Neural cell (in vitro differentiated cells): ENCODE measurements around the gene FNDC10. TPM values are rescaled to one million over a fixed set of nuclear protein-coding genes. Genes with fewer than 3 reads are reported as not detected.

Source experiments
- H2AFZ ChIP-seq: fragments of 200-600, 300-800 bp; sonication (generic), shearing (Covaris generic); 2 replicates; pipeline ENCODE4 v1.6.0; 2014; ENCODE audit warnings: low read depth, mild to moderate bottlenecking, antibody characterized with exemption, low read length, moderate library complexity
- H3F3A ChIP-seq: fragments of 200-600 bp; shearing (Covaris generic); 2 replicates; pipeline ENCODE4 v1.6.1; 2016; ENCODE audit warnings: mild to moderate bottlenecking, moderate library complexity, mixed read lengths, antibody characterized with exemption, low read length; ENCODE audit not compliant: insufficient read depth, poor library complexity, severe bottlenecking
- H3K27ac ChIP-seq: fragments of 200-600, 300-800 bp; sonication (generic), shearing (Covaris generic); 2 replicates; pipeline ENCODE4 v1.5.1; 2014; ENCODE audit warnings: mild to moderate bottlenecking, low read length, moderate library complexity
- H3K27me3 ChIP-seq: fragments of 300-800, 200-600 bp; sonication (generic), shearing (Covaris generic); 2 replicates; pipeline ENCODE4 v1.6.0; 2014; ENCODE audit warnings: mild to moderate bottlenecking, low read depth, low read length, moderate library complexity; ENCODE audit not compliant: insufficient read depth
- H3K36me3 ChIP-seq: fragments of 300-800, 200-600 bp; sonication (generic), shearing (Covaris generic); 2 replicates; pipeline ENCODE4 v1.5.1; 2014; ENCODE audit warnings: mild to moderate bottlenecking, antibody characterized with exemption, low read length, moderate library complexity; ENCODE audit not compliant: insufficient read depth
- H3K4me2 ChIP-seq: fragments of 300-800, 200-600 bp; sonication (generic), shearing (Covaris generic); 2 replicates; pipeline ENCODE4 v1.6.0; 2014; ENCODE audit warnings: mild to moderate bottlenecking, low read length
- H3K4me3 ChIP-seq: fragments of 300-800, 200-600 bp; sonication (generic), shearing (Covaris generic); 2 replicates; pipeline ENCODE4 v1.5.1; 2014; ENCODE audit warnings: mild to moderate bottlenecking, low read length, moderate library complexity
- H3K79me2 ChIP-seq: fragments of 200-600 bp; shearing (Covaris generic); replicated peaks from 2 replicates; pipeline ENCODE4 v1.6.0; 2014; ENCODE audit warnings: mild to moderate bottlenecking, low read length, moderate library complexity; ENCODE audit not compliant: insufficient read depth
- H3K9ac ChIP-seq: fragments of 300-800, 200-600 bp; sonication (generic), shearing (Covaris generic); 2 replicates; pipeline ENCODE4 v1.6.1; 2016; ENCODE audit warnings: mild to moderate bottlenecking, low read length, mixed read lengths
- H3K9me2 ChIP-seq: fragments of 200-600 bp; shearing (Covaris generic); 2 replicates; pipeline ENCODE4 v1.6.1; 2016; ENCODE audit warnings: mild to moderate bottlenecking, low read length, mixed read lengths; ENCODE audit not compliant: insufficient read depth
- H3K9me3 ChIP-seq: fragments of 200-600, 300-800 bp; sonication (generic), shearing (Covaris generic); 2 replicates; pipeline ENCODE4 v1.6.1; 2016; ENCODE audit warnings: mild to moderate bottlenecking, mixed run types, low read length, moderate library complexity, mixed read lengths
- H4K20me1 ChIP-seq: fragments of 200-600 bp; shearing (Covaris generic); 2 replicates; pipeline ENCODE4 v1.6.1; 2016; ENCODE audit warnings: mild to moderate bottlenecking, mixed run types; ENCODE audit not compliant: insufficient read depth
- CTCF ChIP-seq: fragments of 450-650 bp; IDR thresholded peaks from 2 replicates; pipeline ENCODE4 v1.5.1; 2014; ENCODE audit warnings: antibody characterized with exemption, mild to moderate bottlenecking, moderate library complexity; ENCODE audit not compliant: poor library complexity, severe bottlenecking
- EP300 ChIP-seq: fragments of 450-650 bp; conservative IDR thresholded peaks from 2 replicates; pipeline ENCODE4 v1.6.1; 2014; ENCODE audit warnings: antibody characterized with exemption, mild to moderate bottlenecking, moderate library complexity; ENCODE audit not compliant: poor library complexity, severe bottlenecking
- EZH2 ChIP-seq: fragments of 200-600, 300-800 bp; shearing (Covaris generic), sonication (generic); IDR thresholded peaks from 2 replicates; pipeline ENCODE4 v1.6.1; 2014; ENCODE audit warnings: antibody characterized with exemption, low read length, borderline replicate concordance, mild to moderate bottlenecking; ENCODE audit not compliant: insufficient read depth, poor library complexity, severe bottlenecking
- MXI1 ChIP-seq: fragments of 450-650 bp; conservative IDR thresholded peaks from 2 replicates; pipeline ENCODE4 v1.6.1; 2014; ENCODE audit warnings: antibody characterized with exemption, mild to moderate bottlenecking; ENCODE audit not compliant: poor library complexity, severe bottlenecking
- POLR2AphosphoS5 ChIP-seq: IDR thresholded peaks from 2 replicates; pipeline ENCODE4 v1.6.1; 2012
- RAD21 ChIP-seq: fragments of 450-650 bp; conservative IDR thresholded peaks from 2 replicates; pipeline ENCODE4 v1.6.1; 2014; ENCODE audit warnings: antibody characterized with exemption, mild to moderate bottlenecking, moderate library complexity
- SMC3 ChIP-seq: fragments of 450-650 bp; conservative IDR thresholded peaks from 2 replicates; pipeline ENCODE4 v1.6.1; 2014; ENCODE audit warnings: antibody characterized with exemption, mild to moderate bottlenecking, moderate library complexity; ENCODE audit not compliant: poor library complexity
- TAF1 ChIP-seq: IDR thresholded peaks from 2 replicates; pipeline ENCODE4 v1.6.1; 2012; ENCODE audit warnings: low read depth
- polyA plus RNA-seq: library from polyadenylated mRNA; depleted of rRNA; stranded (reverse); fragments of >200 nt; gene quantifications from 2 replicates; pipeline ENCODE4 v1.2.3, GENCODE V29; 2014
- TF ChIP-seq, protein P1 (sequence below): IDR thresholded peaks from 2 replicates; pipeline ENCODE4 v1.6.1; 2012; ENCODE audit warnings: borderline replicate concordance

FNDC10 gene
- polyA plus RNA-seq, 1 donor from 2014 or later: 4.5 TPM

GRCh38 chr1:1603671-1604373 lies 3.9 kb upstream of the FNDC10 start:
- TF ChIP-seq SMC3 (no peak), RAD21 (no peak), CTCF (no peak), EP300 (no peak), TAF1 (no peak), MXI1 (no peak), POLR2AphosphoS5 (no peak), EZH2 (no peak)
- TF ChIP-seq, protein P1, sequence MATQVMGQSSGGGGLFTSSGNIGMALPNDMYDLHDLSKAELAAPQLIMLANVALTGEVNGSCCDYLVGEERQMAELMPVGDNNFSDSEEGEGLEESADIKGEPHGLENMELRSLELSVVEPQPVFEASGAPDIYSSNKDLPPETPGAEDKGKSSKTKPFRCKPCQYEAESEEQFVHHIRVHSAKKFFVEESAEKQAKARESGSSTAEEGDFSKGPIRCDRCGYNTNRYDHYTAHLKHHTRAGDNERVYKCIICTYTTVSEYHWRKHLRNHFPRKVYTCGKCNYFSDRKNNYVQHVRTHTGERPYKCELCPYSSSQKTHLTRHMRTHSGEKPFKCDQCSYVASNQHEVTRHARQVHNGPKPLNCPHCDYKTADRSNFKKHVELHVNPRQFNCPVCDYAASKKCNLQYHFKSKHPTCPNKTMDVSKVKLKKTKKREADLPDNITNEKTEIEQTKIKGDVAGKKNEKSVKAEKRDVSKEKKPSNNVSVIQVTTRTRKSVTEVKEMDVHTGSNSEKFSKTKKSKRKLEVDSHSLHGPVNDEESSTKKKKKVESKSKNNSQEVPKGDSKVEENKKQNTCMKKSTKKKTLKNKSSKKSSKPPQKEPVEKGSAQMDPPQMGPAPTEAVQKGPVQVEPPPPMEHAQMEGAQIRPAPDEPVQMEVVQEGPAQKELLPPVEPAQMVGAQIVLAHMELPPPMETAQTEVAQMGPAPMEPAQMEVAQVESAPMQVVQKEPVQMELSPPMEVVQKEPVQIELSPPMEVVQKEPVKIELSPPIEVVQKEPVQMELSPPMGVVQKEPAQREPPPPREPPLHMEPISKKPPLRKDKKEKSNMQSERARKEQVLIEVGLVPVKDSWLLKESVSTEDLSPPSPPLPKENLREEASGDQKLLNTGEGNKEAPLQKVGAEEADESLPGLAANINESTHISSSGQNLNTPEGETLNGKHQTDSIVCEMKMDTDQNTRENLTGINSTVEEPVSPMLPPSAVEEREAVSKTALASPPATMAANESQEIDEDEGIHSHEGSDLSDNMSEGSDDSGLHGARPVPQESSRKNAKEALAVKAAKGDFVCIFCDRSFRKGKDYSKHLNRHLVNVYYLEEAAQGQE: no peak
- Histone ChIP-seq H3K36me3 (no peaks in the 10 kb centered on the region), H3K4me3 (no peak overlapping the region), H3K79me2 (no peaks in the 10 kb centered on the region), H3K27me3 (peaks cover 10% of the 10 kb centered on the region), H3F3A (no peaks in the 10 kb centered on the region), H4K20me1 (no peaks in the 10 kb centered on the region), H3K9me2 (no peaks in the 10 kb centered on the region), H2AFZ (no peak overlapping the region), H3K27ac (no peak overlapping the region), H3K9me3 (no peaks in the 10 kb centered on the region), H3K4me2 (no peak overlapping the region), H3K9ac (no peak overlapping the region)

- Histone ChIP-seq H3K79me2 (no peaks in the 10 kb centered on the region), H4K20me1 (no peaks in the 10 kb centered on the region), H3K27ac (no peak overlapping the region), H3K36me3 (no peaks in the 10 kb centered on the region), H3K9me2 (no peaks in the 10 kb centered on the region), H3K9me3 (no peaks in the 10 kb centered on the region), H3K27me3 (peaks cover 12% of the 10 kb centered on the region), H3K9ac (no peak overlapping the region), H3F3A (no peaks in the 10 kb centered on the region), H3K4me3 (no peak overlapping the region), H2AFZ (no peak overlapping the region), H3K4me2 (no peak overlapping the region)
- TF ChIP-seq, protein P1: no peak
These were observed 3.1 kb upstream of the FNDC10 start for GRCh38 chr1:1602968-1603506.
